ENCODE data around the gene EXOC4.

Gene EXOC4

DNA sequence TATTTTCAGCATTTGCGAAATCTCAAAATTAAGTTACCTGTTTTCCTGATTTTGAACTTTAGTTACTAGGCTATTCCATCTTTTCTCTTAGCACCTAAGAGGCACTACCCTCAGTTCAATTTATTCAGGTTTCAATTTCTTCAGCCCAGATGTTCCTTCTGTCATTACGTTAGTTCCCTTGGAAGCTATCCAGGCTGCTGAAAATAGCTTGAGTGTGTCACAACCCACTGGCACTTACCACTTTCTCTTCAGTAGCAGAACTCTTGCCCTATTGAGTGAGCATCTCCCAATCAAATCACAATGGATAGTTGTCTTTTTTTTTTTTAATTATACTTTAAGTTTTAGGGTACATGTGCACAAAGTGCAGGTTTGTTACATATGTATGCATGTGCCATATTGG, 541.6 kb downstream of the EXOC4 start:
- no peaks in the 10 kb centered on the region for H3K36me3 ChIP-seq (ENCODE audit: insufficient read depth, low read length)
- H3K9ac ChIP-seq (ENCODE audit: low read depth, low read length): no peak overlapping the region
- H3K27me3 ChIP-seq (ENCODE audit: insufficient read depth, low read length): no peaks in the 10 kb centered on the region
- H3K4me1 ChIP-seq (ENCODE audit: insufficient read depth, low read length): no peaks in the 10 kb centered on the region
- 46% methylated on average over 2 of the region's 2 CpGs for WGBS
- no peak overlapping the region for H3K27ac ChIP-seq (ENCODE audit: low read depth, low read length)
- no peaks in the 10 kb centered on the region for H3K9me3 ChIP-seq (ENCODE audit: insufficient read depth, low read depth, low read length)
- no peak overlapping the region for H3K4me3 ChIP-seq (ENCODE audit: low read length)

DNA sequence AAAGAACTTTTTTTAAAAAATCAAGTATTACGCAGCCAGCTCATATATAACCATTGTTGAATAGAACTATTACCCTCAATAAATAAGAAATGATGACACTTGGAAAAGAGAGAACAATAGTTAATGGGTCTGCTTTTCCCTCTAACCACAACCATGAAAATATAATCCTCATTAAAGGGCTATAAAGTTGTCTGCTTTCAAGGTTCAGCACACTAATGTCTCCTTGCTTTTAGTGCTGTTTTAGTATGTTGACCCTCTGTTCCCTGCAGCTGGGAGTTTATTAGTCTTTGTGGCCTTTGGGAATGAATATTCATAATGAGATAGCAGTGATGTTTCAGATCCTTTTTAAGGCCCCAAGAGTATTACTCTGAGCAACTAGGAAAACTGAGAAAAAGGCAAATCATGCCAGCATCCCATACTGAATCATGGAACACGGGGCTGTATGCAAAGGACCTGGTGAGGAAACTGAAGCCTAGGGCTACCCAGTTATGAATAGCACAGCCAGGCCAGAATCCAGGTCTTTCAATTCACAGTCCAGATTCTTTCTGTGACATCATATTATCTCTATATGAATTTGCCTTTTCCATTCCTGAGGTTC, 542.3 kb downstream of the EXOC4 start:
- Histone ChIP-seq H3K4me3 (ENCODE audit: low read length) (no peak overlapping the region), H3K9me3 (ENCODE audit: insufficient read depth, low read depth, low read length) (no peaks in the 10 kb centered on the region), H3K9ac (ENCODE audit: low read depth, low read length) (no peak overlapping the region), H3K4me1 (ENCODE audit: insufficient read depth, low read length) (no peaks in the 10 kb centered on the region), H3K36me3 (ENCODE audit: insufficient read depth, low read length) (no peaks in the 10 kb centered on the region), H3K27me3 (ENCODE audit: insufficient read depth, low read length) (no peaks in the 10 kb centered on the region), H3K27ac (ENCODE audit: low read depth, low read length) (no peak overlapping the region)
- 97% methylated on average over 1 of the region's 2 CpGs for WGBS

DNA sequence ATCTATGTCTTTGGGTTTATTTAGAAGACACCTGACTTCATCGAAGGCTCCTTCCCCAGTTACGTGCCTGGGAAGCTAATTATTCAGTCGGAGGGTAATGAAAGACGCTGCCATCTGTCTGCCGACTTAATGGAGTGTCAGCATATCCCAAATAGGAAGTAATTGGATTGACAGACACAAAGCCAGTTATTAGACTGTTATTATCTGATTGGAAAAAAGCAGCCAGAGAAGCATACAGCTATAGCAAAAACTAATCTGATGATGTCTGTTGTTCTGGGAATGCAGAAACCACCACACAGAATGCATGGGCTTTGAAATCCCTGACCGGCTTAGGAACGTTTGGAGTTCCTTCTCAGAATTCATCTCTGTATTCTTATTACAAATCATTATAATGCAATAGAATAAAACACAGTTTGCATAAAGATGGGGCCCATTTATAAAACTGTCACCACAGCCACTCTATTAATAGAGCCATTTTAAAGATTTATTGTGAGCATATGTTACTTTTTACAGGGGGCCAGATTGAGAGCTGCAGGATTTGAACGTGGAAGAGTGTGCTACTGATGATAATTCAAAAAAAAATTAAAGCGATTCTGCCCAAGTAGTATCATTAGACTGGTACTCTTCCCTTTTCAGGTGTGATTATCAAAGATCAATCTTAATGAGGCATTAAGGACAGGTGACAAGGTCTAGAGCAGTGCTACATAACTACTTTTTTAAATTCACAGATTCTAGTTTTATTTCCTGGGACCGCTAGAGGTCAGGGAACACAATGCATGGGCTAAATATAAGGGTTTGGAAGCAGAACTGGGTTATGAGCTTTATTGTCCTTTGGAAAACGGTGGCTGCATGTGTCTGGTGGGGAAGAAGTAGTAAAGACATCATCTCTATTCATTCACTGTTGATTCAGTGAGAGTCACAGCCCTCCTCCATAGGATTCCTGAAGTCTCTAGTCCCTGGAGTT, 544.2 kb downstream of the EXOC4 start:
- Histone ChIP-seq H3K36me3 (ENCODE audit: insufficient read depth, low read length) (no peaks in the 10 kb centered on the region), H3K27ac (ENCODE audit: low read depth, low read length) (no peak overlapping the region), H3K4me3 (ENCODE audit: low read length) (no peak overlapping the region), H3K9ac (ENCODE audit: low read depth, low read length) (no peak overlapping the region), H3K4me1 (ENCODE audit: insufficient read depth, low read length) (no peaks in the 10 kb centered on the region), H3K9me3 (ENCODE audit: insufficient read depth, low read depth, low read length) (no peaks in the 10 kb centered on the region), H3K27me3 (ENCODE audit: insufficient read depth, low read length) (no peaks in the 10 kb centered on the region)
- 95% methylated on average over 11 of the region's 11 CpGs for WGBS

DNA sequence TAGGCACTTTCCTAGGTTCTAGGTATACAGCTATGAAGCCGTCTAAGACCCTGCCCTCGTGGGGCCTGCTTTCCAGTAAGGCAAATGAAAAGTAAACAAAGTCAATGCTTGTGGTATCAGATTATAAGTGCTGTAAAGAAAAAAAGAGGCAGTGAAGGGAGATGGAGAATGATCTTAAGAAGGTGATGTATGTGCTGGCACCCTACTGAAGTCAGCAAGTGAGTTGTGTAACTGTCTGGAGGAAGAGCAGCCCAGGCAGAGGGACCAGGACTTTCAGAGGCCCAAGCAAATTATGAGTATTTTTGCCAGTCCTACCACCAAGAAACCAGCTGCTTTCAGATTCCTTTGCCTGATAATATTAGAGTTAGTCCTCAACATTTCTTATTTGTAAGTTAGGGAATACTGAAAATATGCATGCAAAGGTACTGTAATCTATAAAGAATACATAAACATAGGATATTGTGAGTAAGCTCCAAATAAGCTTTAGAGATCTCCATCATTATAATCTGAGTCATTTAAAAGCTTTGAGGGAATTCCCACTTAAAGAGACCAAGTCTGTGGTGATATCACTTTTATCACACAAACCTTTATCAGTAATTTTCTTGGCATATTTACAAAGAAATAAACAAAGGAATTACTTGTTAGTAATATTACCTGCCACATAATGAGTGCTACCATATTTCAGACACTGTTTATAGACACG, 545.1 kb downstream of the EXOC4 start:
- no peaks in the 10 kb centered on the region for H3K9me3 ChIP-seq (ENCODE audit: insufficient read depth, low read depth, low read length)
- H3K27ac ChIP-seq (ENCODE audit: low read depth, low read length): no peak overlapping the region
- no peaks in the 10 kb centered on the region for H3K4me1 ChIP-seq (ENCODE audit: insufficient read depth, low read length)
- H3K9ac ChIP-seq (ENCODE audit: low read depth, low read length): no peak overlapping the region
- no peak overlapping the region for H3K4me3 ChIP-seq (ENCODE audit: low read length)
- no peaks in the 10 kb centered on the region for H3K36me3 ChIP-seq (ENCODE audit: insufficient read depth, low read length)
- 87% methylated on average over 3 of the region's 3 CpGs for WGBS
- no peaks in the 10 kb centered on the region for H3K27me3 ChIP-seq (ENCODE audit: insufficient read depth, low read length)

DNA sequence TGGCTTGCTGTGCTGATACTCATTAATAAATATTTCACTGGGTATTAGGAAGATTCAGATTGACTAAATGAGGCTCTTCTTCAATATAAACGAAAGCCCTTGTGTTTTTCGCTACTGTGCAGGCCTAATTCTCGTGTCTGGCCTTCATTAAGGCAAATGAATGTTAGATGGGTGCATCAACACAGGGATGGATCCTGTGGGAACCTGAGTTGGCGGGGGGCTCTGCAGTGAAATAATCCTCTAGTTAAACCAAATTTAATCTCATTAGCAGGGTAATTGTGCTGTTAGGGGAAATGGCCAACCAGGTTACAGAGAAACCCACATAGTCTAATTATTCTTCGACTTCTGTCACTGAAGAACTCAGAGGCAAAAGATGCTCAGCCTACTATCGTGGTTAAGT, 548.5 kb downstream of the EXOC4 start:
- H3K36me3 ChIP-seq (ENCODE audit: insufficient read depth, low read length): no peaks in the 10 kb centered on the region

DNA sequence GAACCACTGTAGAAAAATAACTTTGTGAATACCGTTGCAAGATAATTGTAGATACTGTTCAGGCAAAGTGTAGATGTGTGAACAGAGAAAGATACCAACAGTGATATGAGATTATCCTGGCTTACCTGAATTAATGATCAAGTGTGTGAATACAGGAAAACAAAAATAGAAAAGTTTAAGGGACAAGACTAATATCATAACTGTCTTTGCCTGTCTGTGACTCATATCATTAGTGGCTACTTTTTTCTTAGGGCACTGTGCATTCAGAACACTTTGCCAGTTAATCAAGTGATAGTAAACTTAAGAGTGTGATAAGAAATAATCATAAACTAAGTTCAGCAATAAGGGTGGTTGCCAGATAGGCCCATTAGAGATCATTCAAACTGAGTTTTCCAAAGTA, 551.2 kb downstream of the EXOC4 start:
- WGBS: 96% methylated on average over 1 of the region's 1 CpG
- no peaks in the 10 kb centered on the region for H3K36me3 ChIP-seq (ENCODE audit: insufficient read depth, low read length)
- H3K4me1 ChIP-seq (ENCODE audit: insufficient read depth, low read length): no peaks in the 10 kb centered on the region
- H3K9me3 ChIP-seq (ENCODE audit: insufficient read depth, low read depth, low read length): no peaks in the 10 kb centered on the region
- no peak overlapping the region for H3K4me3 ChIP-seq (ENCODE audit: low read length)
- no peak overlapping the region for H3K9ac ChIP-seq (ENCODE audit: low read depth, low read length)
- no peaks in the 10 kb centered on the region for H3K27me3 ChIP-seq (ENCODE audit: insufficient read depth, low read length)
- H3K27ac ChIP-seq (ENCODE audit: low read depth, low read length): no peak overlapping the region

More for the DNA sequence above, 548.5 kb downstream of the EXOC4 start:
- no peaks in the 10 kb centered on the region for H3K4me1 ChIP-seq (ENCODE audit: insufficient read depth, low read length)
- no peaks in the 10 kb centered on the region for H3K9me3 ChIP-seq (ENCODE audit: insufficient read depth, low read depth, low read length)
- H3K27me3 ChIP-seq (ENCODE audit: insufficient read depth, low read length): no peaks in the 10 kb centered on the region
- H3K9ac ChIP-seq (ENCODE audit: low read depth, low read length): no peak overlapping the region
- no peak overlapping the region for H3K27ac ChIP-seq (ENCODE audit: low read depth, low read length)
- H3K4me3 ChIP-seq (ENCODE audit: low read length): no peak overlapping the region
- 80% methylated on average over 6 of the region's 6 CpGs for WGBS

DNA sequence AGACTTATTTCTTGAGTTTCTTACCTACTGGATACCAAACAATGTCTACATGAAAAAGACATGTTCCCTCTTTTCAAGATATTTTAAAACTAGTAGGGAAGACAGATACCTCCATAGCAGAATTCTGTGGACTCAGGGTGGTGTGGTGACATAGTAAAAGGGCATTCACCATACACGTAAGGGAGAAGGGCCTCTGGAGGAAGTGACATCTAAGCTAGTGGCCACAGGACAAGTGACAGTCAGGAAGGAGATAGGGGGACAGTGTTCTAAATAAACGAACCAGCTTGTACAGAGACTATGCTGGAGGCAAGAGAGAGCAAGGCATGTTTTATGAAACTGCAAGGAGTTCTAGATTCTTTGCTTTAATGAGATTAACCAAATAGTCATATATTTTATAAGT, 552.5 kb downstream of the EXOC4 start:
- no peaks in the 10 kb centered on the region for H3K27me3 ChIP-seq (ENCODE audit: insufficient read depth, low read length)
- H3K9ac ChIP-seq (ENCODE audit: low read depth, low read length): no peak overlapping the region
- no peak overlapping the region for H3K4me3 ChIP-seq (ENCODE audit: low read length)
- H3K36me3 ChIP-seq (ENCODE audit: insufficient read depth, low read length): no peaks in the 10 kb centered on the region
- WGBS: 88% methylated on average over 2 of the region's 2 CpGs
- no peaks in the 10 kb centered on the region for H3K4me1 ChIP-seq (ENCODE audit: insufficient read depth, low read length)
- no peaks in the 10 kb centered on the region for H3K9me3 ChIP-seq (ENCODE audit: insufficient read depth, low read depth, low read length)
- H3K27ac ChIP-seq (ENCODE audit: low read depth, low read length): no peak overlapping the region

DNA sequence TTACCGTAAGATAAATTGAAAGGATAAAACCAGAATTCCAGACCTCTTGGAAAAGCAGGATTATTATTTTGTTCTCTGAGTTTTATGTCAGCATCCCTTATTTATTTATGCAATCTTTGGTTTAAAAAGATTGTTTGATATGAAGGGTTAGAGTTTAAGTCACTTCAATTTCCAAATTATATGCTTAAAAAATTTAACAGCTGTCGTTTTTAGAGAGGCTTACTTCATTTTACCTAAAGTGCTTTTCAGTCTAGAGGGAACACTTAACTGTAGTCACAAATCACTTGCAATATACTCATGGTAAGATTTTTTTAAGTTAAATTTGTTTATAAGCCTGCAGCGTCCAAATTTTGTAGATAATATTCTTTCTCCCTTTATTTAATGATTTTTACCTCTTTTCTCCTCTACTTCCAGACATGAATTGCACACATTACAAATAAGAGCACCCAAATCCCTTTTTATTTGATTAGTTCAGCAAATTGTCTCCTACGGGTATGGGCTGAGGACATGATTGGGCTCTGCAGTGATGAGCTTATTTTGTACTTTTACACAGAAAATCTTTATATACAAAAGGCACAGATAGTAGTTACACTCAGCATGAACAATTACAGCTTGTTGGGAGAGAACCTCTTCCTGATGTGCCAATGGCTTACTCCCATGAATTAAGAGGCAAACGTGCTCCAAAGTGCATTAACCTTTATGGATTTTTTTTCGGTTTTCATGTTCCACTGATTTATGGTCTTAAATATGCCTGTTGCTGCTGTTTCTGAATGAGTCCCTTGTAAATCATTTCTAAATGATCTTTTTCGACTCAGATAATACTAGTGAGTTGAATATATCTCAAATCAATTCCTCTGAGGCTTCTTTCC, 555.0 kb downstream of the EXOC4 start:
- Histone ChIP-seq H3K4me3 (ENCODE audit: low read length) (no peak overlapping the region), H3K36me3 (ENCODE audit: insufficient read depth, low read length) (no peaks in the 10 kb centered on the region), H3K27me3 (ENCODE audit: insufficient read depth, low read length) (no peaks in the 10 kb centered on the region), H3K27ac (ENCODE audit: low read depth, low read length) (no peak overlapping the region), H3K9ac (ENCODE audit: low read depth, low read length) (no peak overlapping the region), H3K9me3 (ENCODE audit: insufficient read depth, low read depth, low read length) (no peaks in the 10 kb centered on the region), H3K4me1 (ENCODE audit: insufficient read depth, low read length) (no peaks in the 10 kb centered on the region)
- WGBS: 93% methylated on average over 5 of the region's 7 CpGs

DNA sequence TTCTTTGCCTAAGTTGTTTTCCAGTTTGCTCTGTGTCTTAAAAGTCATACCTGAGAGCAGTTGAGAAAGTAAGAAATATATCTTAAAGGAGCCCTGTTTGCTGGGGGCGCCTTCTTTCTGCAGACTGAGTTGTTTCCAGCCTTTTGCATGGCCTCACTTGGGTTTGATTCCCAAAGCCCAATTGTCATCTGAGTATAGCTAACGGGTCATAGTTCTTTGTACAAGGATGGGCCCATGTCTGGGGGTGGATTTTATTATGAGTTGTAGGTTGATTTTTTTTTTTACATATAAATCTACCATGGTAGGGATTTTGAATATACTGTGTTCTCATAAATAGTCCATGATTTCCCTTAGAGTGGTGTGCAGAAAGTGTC, 555.6 kb downstream of the EXOC4 start:
- no peak overlapping the region for H3K27ac ChIP-seq (ENCODE audit: low read depth, low read length)
- H3K9ac ChIP-seq (ENCODE audit: low read depth, low read length): no peak overlapping the region
- H3K9me3 ChIP-seq (ENCODE audit: insufficient read depth, low read depth, low read length): no peaks in the 10 kb centered on the region
- no peak overlapping the region for H3K4me3 ChIP-seq (ENCODE audit: low read length)
- no peaks in the 10 kb centered on the region for H3K36me3 ChIP-seq (ENCODE audit: insufficient read depth, low read length)
- no peaks in the 10 kb centered on the region for H3K4me1 ChIP-seq (ENCODE audit: insufficient read depth, low read length)
- 96% methylated on average over 2 of the region's 2 CpGs for WGBS
- no peaks in the 10 kb centered on the region for H3K27me3 ChIP-seq (ENCODE audit: insufficient read depth, low read length)

DNA sequence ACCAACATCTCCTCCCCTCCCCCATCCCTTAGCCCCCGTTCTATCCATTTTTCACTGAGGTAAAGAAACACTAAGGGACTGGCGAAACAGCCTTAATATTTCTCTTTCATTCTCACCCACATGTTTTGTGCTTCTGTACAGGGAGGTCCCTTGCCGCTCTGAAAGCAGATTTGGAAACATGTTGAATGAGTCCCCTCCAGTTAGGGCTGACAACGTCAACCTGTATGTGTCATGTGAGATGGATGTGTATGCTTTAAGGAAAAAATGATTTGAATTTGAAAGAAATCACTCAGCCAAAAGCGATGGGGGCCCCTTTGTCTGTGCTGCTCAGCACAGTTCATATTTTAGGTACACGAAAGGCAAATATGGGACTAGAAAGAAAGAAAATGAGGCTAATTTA, 560.0 kb downstream of the EXOC4 start:
- no peak overlapping the region for H3K4me3 ChIP-seq (ENCODE audit: low read length)
- H3K4me1 ChIP-seq (ENCODE audit: insufficient read depth, low read length): no peaks in the 10 kb centered on the region
- WGBS: 93% methylated on average over 6 of the region's 6 CpGs
- no peaks in the 10 kb centered on the region for H3K9me3 ChIP-seq (ENCODE audit: insufficient read depth, low read depth, low read length)
- no peak overlapping the region for H3K9ac ChIP-seq (ENCODE audit: low read depth, low read length)
- H3K27ac ChIP-seq (ENCODE audit: low read depth, low read length): no peak overlapping the region
- H3K36me3 ChIP-seq (ENCODE audit: insufficient read depth, low read length): no peaks in the 10 kb centered on the region
- no peaks in the 10 kb centered on the region for H3K27me3 ChIP-seq (ENCODE audit: insufficient read depth, low read length)
